GM19397 (cell line): ENCODE measurements around the gene RNFT2.

ENCODE experiments used
- ATAC-seq: cut with Tn5 transposase; IDR thresholded peaks from one replicate; pipeline ENCODE4 v1.9.1; 2021; ENCODE audit warnings: mild to moderate bottlenecking, moderate library complexity; ENCODE audit not compliant: unreplicated experiment

RNFT2 gene

DNA sequence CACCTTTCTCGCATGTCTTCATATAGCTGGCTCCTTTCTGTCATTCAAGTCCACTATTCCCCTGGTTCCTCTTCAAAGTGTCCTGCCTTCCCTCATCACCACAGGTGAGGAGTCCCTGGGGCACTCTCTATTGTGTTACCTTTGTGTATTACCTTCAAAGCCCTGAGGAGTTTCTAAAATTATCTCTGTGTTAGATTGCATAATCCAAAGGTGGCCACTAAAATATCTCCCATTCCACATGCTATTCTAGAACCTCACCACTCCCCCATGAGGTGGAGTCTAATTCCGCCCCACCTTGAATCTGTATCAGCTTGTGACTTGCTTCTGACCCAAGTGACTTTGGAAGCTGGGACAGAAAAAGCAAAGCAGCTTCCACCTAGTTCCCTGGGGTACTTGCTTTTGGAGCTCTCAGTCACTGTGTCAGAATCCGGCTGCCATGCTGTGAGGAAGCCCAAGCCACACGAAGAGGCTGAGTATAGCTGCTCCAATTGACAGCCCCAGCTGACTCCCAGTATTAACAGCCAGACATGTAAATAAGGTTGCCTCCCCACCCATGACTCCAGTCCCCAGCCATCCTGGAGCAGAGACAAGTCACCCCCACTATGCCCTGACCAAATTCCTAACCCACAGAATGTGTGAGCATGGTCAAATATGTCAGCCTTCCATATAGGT, 136.3 kb downstream of the RNFT2 start:
- no peak for ATAC-seq

DNA sequence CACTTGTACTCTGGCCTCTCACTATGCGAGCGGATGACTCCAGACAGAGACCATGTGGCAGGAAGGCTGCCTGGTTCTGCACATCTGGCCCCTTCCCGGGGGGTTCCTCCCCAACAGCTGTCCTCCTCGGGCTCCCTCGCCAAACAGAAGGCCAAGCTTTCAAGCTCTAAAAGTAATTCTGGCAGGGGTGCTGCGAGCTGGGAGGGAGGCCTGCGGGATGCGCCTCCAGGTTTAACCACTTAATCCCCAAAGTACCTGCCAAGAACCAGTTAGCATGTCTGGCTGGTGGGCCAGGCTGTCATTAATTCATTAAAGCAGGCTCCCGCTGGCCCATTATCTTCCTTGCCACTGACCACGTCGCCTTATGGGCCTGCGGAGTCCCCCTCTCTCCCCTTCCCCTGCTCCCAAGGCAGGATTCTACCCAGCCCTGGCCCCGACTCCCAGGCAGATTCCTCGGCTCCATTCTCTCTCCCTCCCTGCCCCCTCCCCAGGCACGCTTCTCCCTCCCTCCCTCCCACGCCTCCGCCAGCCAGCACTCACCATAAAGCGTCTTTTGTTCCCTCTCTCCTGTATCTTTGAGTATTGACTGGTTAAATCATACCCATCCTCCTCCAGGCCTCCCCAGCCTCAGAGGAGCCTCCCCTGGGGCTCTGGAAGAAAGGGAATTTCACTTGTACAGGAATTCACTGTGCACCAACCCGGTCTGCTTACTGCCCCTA, 138.2 kb downstream of the RNFT2 start:
- no peak for ATAC-seq

DNA sequence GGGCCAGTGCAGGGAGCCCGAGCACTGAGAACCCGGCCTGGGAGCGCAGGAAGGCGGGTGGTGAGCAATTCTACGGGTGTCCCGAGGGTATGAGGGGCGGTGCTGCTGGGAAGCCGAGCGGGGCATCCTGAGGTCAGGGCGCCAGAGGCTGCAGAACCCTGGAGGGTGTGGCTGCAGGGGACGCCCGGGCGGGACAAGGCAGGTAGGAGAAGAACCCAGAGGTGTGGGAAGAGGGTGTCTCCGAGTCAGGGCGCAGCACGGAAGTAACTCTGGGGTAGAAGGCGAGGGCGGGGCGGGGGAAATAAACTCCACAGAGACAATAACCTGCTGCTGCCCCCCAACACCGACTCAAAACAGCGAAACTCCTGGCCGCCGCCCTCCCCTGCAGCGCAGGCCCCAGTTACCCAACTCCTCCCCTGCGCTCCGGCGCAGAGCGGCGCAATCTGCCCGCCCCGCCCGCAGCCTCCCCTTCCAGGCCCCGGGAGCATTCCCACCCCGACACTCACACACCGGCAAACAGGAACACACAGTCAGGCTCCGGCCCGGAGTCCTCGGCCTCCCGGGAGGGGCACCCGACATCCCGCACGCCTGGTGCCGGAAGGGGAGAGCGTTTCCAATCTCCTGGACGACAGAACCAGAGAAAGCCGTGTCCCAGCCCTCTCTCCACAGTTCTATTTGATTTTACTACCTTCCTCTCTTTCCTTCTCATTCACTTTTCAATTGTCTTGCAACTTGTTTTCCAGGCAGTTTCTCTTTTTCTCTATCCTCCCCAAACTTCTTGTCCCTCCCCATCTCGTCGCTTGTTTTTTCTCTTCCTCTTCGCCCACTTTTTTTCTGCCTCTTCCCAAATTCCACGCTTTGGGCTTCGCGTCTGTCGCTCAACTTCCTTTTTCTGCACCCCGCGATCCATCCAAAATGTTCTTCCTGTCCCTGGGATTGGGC, 140.7 kb downstream of the RNFT2 start:
- ATAC-seq = no peak

DNA sequence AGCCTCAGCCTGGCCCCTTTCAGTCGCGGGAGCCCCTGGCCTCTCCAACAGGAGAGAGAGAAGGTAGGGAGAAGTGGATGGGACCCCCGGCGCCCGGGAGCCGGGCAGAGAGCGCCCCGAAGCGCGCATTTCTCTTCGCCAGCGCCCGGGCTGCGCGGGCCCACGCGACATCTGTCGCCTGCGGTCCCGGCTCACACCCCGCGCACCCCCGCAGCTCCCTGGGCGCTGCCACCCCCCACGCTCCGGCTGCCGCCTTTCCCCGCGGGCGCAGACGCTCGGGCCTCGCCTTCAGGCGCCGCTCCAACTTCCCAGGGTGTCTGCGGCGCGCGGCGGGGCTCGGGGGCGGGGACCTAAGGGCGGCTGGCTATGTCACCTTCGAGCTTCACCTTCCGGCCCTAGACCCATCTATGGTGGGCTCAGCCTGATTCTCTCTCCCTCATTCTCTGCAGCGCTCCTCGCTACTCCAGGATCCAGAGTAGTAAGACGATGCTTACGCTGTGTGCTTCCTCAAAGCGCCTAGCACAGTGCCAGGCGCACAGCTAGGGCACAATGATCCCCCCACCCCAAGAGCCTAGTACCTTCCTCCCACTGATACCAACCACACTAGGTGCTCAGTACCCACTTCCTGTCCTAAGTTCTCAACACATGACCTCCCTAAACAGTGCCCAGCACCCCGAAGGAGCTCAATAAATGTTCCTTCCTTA, 141.5 kb downstream of the RNFT2 start:
- ATAC-seq = no peak

DNA sequence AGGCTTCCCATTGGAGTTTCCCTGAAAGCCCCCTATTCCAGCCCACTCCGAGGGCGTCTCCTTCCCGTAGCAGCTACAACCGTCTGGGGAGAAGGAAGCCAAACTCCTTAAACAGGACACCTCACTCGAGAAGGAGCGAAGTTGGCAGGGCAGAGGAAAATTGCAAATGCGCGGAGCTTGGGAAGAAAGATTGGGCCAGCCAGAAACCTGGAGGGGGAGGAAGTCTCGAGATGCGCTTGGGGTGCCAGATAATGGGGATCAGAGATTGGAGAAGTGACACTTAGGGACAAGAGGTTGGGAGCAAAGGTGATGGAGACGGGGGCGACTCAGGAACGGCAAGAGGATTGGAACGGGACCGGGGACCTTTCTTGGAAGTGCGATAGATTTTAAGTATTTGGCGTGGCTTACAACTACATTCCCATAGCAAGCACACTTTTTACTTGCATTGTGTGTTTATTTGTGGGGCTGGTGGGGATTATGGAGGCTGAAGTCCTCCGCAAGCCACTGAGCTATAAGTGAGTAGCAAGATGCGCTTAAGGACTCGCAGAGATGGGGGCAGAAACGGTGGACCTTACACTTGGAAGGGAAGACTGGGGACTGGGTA, 142.2 kb downstream of the RNFT2 start:
- ATAC-seq = no peak

DNA sequence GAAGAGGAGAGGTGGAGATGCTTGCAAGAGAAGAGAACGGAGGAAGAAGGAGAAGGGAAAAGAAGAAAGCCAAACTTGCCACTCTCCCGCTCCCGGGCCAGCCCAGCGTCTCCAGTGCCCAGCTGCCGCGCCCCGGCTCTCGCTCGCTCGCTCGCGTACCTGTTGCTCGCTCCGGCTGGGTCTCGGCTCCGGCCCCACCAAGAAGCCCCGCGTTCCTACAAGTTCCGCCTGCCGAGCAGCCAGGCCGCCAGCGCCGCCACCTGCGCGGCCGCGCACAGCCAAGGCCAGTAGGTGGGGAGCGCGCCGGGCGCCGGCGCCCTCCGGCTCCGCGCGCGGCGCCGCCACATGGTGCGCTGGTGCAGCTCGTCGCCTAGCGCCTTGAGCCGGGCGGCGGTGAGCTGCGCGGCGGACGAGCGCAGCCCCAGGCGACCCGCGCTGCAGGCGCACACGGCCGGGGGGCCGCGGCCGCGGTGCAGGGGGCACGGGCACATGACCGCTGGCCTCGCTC, 142.8 kb downstream of the RNFT2 start:
- ATAC-seq = peak; percentile 78

DNA sequence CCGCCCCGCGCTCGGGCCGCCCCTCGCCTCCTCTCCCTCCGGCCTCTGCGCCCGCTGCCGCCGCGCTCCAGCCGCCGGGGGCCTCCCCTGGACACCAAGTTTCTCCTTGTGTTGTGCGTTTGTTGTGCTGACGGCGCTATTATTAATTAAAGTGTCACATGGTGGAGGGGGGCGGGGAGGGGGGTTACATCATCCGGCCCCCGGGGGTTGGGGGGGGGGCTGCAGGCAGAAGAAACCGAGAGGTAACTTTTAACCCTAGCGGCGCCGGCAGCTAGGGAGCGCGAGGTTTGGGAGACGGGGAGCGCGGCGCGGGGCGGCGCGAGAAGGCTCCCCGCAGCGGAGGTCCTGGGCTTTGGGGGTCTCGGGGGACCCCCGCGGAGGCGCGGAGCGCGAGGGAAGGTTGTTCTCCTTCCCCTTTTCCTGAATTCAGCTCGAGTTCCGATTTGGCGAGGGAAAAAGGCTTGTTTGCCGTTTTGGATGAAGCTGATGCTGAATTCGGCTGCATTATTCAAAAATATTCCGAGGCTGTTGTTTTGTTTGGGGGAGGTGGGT, 143.3 kb downstream of the RNFT2 start, which contains the start of gene HRK:
Gene HRK (minus strand): TSS at position 117 of the 552 bp plus-strand sequence. CDS start 134 bp downstream, outside the sequence.
- ATAC-seq = no peak

DNA sequence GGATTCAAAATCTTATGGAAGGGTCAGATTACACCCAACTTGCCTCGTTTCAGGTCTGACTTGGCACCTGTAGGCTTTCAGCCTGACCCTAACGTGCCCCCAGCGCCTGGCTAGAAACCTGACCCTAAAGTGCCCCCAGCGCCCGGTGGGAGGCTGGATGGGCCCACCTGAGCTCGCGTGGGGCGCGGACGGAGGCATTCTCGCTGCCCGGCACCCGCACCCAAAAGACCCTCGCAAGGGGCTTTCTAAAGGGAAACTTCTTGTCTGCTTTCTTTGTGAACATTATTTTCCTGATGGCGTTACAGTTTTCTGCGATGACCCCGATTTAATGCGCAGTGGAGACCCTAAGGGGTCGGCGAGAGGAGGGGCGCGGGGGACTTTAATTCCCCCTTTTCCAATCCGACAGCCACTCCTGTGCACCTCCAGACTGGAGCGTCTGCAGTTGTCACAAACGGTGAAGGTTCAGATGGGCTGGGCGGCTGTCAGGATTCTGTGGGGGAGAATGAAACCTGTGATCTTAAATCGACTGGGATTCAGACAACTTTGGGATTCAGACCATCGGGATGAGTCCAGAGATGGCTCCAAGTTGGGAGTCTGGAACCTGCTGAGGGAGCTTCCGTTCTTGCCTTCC, 143.9 kb downstream of the RNFT2 start:
- no peak for ATAC-seq

DNA sequence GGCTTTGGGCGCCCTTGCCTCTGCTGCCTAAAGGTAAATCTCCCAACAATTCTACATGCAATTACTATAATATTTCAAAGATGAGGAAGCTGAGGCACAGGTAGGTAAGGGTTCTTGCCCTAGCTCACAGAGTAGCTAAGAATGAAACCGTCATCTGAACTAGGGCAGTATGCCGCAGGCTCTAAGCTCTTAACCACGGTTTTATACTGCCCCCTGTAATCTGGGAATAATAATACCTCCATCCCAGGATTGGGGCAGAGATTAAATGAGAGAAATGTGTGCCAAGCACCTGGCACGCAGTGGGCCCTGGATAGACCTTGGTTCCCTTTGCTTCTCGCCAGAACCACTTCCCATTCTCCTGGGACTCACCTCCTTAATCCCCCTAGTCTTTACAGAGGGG, 144.6 kb downstream of the RNFT2 start:
- ATAC-seq = no peak

DNA sequence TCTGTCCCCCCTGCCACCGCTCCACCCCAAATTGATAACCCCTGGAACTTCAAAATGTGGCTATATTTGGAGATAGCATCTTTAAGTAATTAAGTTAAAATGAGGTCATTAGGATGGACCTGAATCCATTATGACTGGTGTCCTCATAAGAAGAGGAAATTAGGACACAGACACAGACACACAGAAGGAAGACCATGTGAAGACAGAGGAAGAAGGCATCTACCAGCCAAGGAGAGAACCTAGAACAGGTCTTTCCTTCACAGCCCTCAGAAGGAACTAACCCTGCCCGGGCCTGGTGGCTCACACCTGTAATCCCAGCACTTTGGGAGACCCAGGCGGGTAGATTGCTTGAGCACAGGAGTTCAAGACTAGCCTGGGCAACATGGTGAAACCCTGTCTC, 146.8 kb downstream of the RNFT2 start:
- ATAC-seq = no peak

DNA sequence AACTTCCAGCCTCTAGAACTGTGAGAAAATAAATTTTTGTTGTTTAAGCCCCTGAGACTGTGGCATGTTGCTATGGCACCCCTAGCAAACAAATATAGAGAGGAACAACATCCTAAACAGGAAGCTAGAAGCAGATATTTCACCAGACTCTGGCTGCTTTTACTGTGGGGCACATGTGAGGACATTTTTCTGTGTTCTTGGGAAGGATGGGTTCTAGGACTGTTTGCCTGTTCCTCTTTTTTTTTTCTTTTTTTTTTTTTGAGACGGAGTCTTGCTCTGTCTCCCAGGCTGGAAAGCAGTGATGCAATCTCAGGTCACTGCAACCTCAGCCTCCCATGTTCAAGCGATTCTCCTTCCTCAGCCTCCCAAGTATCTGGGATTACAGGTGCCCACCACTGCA, 147.4 kb downstream of the RNFT2 start:
- no peak for ATAC-seq

DNA sequence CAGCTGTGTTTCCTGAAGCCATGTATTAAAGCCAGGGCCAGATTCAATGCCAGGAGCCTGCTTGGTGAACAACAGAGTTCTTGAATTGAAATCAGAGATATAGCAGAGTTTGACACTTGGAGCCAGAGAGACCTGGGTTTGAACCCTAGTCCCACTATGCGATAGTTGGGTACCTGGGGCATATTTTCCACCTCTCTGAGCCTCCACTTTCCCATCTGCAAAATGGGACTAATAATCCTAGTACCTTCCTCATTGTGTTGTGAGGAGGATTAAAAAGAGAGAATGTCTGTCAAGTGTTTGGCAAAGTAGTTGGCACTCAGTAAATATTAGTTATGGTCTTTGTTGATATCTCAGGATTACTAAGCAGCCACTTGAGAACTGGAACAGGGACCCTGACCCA, 149.1 kb downstream of the RNFT2 start:
- no peak for ATAC-seq

DNA sequence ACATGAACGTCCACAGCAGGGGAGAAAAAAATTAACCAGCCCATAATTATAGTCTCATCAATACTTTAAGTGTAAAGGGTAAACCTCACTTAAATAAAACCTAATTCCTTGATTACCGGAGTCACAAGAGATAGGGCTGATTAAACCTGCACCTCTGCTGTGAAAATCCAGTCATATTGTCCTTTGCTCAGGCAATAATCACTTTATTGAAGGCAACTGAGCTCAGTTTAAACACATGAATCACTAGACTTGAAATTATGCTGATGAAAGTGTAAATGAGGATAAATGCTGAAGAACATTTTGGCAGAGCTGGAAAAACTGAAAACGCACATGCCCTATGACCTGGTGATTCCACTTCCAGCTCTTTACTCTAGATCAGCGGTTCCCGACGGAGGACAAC, 149.8 kb downstream of the RNFT2 start:
- no peak for ATAC-seq

DNA sequence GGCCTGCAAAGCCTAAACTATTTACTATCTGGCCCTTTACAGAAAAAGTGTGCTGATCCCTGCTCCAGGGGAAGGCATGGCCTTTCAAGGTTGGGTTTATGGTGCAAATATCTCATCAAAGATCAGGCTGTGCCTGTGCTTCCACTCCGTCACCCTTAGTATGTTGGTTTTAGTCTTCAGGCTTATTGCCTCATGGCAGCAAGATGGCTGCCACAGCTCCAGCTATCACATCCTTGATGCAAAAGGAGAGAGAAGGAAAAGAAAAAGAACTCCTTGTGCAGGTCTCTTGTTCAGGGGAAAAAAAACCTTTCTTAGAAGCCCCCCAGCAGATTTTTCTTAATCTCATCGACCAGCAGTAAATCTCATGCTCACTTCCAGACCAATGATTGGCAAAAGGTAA, 152.2 kb downstream of the RNFT2 start:
- no peak for ATAC-seq

DNA sequence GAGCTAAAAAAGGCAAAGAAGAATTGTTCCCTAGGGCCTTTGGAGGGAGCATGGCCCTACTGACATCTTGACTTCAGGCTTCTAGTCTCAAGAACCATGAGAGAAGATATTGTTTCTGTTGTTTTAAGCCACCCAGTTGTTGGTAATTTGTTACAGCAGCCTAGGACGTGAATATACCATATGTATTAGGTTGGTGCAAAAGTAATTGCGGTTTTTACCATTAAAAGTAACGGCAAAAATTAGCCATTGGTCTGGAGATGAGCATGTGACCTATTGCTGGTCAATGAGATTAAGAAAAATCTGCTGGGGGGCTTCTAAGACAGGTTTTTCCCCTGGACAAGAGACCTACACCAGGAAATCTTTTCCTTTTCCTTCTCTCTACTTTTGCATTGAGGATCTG, 152.9 kb downstream of the RNFT2 start:
- ATAC-seq = no peak

DNA sequence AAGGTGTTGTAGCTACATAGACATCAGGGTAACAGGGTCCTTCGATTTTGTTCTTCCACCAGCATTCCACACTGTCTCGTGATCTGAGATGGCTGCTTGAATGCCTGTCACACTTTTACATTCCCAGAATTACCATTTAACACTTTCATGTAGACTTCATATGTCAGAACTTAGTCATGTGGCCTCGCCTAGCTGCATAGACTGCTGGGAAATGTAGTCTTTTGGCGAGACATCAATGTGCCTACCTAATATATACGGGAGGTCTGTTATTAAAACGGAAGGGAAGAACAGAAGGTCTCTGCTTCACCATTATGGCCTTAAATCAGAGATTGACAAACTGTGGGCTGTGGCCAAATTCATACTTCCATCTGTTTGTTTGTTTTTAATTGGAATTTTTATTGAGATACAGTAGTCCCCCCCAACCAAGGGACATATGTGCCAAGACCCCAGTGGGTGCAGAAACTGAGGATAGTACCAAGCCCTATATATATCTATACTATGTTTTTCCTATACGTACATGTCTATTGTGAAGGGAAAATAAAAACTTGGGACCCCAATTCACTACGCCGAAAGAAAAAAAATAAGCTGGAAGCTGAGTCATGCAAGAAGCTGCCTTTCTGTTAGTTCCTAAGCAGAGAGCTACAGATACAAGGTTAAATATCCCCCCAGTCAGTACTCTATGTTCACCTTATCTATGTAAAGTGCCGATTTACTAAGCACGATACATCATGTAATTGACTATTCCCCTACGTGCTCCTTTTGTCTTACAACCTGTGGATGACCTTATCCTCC, 154.4 kb downstream of the RNFT2 start:
- ATAC-seq = no peak

DNA sequence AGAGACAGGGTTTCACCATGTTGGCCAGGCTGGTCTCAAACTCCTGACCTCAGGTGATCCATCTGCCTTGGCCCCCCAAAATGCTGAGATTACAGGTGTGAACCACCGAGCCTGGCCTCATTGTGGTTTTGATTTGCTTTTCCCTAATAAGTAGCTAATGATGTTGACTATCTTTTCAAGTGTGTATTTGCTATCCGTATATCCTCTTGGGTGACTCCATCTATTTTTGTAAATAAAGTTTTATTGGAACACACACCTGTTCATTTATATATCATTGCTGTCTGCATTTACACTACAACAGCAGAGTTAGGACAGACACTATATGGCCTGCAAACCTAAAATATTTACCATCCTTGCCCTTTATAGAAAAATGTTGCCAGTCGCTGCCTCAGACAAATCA, 156.8 kb downstream of the RNFT2 start:
- ATAC-seq = no peak

DNA sequence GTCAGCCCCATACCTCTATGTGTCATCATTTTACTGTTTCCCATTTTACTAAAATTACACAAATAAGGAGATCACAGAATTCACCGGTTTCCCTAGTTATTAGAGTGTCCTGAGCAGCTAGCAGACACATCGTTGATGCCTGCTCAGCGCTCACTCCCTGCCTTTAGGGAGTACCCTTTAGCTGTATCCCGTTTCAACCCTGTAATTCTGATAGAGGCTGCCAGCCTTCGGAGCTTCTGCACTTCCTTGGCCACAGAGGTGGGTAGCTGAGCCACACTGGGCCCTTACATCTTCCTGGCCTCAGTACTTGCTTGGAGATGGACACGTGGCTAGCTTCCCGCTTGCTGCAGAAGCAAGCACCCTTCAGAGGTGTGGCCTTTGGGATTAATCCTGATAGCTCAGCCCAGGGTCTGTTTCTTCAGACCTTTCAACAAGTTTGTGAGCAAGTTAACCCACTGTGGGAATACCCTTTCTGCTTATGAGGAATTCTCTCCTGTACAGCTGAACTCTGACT, 158.4 kb downstream of the RNFT2 start:
- no peak for ATAC-seq

DNA sequence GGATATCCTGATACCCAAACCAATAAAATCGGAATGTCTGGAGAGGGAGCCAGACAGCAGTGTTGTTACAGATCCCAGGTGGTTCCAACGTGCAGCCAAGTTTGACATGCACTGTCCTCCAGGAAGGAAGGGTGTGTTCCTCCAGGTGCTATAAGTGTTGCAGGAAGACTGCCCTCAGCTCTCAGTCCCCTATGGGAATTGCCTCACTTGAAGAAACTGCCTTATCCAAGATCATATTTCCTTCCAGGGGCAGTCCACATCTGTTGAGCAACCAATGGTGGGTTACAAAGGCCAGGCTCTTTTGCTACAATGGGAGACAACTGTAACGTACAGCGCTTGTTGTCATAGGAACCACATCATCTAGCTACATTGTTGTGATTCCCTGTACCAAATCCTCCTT, 159.4 kb downstream of the RNFT2 start:
- no peak for ATAC-seq
